Cerebellar cortex (tissue), 1 donor: Measurements from ENCODE around the gene DVL1.
A peak's percentile ranks its signal among the peaks of the same experiment; 100 is the strongest.

Source experiments
- DNase-seq: peaks from one replicate; pipeline ENCODE4 v3.0.0-alpha.2; 2015; ENCODE audit warnings: low spot score

DVL1 gene

DNA sequence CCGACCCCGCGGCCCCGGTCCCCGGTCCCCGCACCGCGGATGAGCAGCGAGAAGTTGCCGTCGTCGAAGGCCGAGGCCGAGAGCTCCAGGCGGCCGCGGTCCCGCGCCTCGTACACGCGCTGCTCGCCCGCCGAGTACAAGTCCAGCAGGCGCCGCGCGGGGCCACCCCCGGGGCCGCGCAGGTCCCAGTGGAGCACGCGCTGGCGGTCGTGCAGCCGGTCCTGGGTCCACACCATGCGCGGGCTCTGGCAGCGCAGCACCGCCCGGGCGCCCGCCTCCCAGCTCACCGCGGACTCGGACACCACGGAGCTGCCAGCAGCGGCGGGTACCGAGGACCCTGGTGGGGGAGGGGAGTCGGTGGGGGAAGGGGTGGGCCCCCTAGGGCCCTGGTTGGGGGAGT lies 6.2 kb upstream of the DVL1 start:
- DNase-seq: no peak

DNA sequence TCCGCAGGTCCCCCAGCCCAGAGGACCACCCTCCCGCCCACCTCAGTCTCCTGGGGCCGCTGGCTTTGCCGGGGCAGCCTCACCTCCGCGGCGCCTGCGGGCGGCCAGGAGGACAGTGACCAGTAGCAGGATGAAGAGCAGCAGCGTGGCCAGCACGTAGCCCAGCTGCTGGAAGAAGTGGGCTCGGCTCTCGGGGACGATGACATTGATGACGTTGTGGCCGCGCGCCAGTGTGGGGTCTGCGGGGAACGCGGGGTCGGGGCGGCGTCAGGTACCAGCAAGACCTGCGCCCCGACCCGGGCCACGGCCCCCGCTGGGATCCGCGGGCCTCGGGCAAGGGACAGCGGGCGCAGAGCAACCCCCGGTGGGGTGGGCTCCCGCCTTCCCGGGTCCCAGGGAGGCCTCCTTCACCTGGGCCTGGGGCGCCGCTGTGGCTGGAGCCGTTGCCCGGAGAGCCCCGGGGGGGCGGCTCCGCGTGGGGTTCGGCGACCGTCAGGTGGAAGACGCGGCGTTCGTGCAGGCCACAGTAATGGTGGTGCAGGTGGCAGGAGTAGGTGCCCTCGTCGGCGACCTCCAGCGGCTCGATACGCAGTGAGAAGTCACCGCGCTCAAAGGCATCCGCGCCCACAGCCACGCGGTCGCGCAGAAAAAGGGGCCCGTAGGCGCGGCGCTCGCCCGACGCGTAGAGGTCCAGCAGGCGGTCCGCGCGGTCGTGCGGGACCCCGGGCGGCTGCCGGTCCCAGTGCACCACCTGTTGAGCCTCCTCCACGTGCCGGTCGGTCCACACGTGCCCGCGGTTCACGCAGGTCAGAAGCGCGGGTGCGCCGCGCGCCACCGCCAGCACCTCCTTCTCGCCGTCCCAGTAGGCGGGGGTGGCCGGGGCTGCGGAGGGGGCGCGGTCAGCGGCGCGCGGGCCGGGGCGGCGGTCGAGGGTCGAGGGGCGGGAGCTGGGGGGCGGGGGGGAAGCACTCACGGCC lies 5.3 kb upstream of the DVL1 start:
- no peak for DNase-seq

DNA sequence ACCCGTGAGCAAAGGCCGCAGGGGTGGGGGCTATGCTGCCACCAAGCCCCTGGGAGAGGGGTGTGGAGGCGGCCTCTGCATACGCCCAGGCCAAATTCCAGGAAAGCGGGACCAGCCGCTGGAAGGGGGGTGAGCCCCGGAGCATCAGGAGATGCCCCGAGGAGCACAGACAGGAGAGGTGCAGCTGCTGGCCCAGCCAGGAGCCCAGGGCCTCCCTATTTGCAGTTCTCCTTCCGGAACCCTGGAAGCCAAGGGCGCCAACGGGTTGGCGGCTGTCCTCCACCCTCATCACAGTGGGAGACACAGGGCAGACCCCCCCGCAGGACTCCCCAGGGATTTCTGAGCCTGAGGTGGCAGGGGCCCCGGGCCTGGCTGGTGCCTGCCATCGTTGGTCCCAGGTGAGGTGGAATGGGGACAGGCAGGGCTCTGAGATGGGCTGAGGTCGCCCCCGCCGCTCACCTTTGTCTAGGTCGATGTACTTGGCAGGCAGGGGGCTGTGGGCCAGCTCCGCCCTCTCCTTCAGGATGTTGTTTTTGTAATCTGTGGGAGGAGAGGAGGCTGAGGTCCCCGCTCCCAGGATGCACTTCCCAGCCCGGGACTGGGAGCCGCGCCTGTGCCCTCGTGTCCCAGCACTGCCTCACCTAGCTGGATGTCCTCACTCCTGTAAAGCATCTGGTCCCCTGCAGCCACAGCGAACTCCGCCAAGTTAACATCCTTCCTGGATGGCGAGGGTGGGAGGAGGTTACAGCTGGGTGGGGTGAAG lies 4.4 kb upstream of the DVL1 start:
- DNase-seq: no peak

DNA sequence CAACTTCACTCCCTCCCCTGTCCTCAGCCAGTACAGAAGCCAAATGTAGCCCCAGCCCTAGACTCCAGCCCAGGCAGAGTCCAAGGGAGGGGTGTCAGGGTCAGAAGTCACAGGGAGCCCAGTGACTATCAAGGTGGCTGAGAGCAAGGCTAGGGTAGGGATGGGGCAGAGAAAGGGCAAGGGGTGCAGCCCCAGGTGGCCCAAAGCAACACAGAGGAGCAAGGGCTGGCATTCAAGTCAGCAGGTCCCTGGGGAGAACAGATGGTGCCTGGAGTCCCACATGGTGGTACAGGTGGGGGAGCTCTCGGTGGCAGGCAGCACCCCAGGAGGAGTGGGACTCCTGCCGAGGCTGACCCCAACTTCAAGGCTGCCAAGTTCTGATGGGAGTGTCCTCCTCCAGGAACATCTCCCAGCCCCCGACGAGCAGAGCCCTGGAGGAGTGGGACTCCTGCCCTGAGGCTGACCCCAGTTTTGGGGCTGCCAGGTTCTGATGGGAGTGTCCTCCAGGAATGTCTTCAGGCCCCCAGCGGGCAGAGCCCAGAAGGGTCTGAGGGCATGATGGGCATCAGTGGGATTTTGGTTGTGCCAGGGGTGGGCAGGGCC lies 3.7 kb upstream of the DVL1 start:
- DNase-seq: no peak

DNA sequence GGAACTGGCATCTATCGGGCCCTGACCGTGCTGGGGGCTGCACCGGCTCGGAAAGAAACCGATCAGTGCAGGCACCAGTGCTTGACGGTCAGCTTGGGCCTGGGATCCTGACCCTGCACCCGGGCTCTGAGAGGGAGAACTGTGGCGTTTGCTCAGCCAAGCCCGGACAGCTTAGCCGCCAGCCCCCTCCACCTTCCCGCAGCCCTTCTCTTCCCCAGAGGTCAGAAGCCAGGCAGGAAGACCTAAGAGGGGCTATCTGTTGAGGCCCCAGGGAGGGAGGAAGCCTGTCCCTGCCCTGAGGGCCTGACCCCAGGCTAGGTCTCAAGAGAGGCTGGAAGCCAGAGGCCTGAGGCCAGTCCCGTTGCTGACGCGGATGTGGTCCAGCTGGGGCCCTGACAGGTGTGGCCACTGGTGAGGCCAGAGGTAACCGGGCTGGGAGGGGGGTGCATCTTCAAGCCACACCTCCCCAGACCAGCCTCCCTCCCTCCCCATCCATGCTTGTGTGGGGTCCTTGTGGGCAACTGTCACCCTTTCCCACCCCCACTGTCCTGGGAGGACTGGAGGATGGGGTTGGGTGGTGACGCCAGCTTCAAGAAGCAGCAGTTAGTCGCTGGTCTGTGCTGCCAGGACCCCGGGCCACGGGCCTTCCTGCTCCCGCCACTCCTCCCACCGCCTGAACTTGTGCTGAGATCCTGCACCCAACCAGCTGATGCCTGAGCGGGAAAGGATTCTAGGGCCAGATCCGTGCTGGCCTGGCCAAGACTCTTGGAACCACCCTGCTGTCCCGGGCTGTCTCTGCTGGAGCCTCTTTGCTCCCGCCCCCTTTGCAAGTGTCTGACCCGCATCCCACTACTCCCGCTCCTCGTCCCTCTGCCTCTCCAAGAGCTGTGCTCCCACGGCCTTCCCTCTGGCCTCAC lies 2.6 kb upstream of the DVL1 start:
- no peak for DNase-seq

DNA sequence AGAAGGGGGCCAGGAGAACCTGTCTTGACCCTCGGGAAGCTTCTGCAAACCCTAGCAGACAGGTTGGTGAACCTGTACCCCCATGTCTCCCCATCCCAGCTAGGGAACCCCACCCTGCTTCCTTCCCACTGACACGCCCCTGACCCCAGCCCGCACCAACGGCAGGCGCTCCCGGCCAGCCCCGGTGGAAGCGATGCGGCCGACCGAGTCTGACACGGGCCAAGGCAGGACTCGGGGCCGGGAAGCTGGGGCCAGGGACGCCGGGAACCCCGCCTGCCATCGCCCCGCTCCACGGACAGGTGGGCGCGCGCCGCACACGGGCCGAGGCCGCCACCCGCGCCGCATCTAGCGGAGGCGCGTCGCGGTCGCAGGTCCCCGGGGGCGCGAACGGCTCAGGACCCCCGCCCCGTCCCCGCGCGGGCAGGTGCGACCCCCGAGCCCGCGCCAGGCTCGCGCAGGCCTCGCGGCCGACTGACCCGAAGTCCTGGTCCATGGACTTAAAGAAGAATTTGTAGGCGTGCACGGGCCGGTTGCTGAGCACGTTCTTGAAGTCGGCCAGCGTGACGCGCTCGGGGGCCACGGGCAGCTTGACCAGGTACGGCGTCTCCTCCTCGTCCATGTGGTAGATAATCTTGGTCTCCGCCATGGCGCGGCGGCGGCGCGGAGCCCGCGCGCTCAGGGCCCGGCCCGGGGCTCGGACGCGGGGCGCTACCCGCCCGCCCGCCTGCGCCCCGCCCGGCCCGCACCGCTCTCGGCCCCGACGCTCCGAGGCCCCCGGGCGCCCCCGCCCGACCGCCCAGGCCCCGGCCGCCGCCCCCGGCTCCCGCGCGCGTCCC lies 580 bp downstream of the DVL1 start:
- DNase-seq: no peak

DNA sequence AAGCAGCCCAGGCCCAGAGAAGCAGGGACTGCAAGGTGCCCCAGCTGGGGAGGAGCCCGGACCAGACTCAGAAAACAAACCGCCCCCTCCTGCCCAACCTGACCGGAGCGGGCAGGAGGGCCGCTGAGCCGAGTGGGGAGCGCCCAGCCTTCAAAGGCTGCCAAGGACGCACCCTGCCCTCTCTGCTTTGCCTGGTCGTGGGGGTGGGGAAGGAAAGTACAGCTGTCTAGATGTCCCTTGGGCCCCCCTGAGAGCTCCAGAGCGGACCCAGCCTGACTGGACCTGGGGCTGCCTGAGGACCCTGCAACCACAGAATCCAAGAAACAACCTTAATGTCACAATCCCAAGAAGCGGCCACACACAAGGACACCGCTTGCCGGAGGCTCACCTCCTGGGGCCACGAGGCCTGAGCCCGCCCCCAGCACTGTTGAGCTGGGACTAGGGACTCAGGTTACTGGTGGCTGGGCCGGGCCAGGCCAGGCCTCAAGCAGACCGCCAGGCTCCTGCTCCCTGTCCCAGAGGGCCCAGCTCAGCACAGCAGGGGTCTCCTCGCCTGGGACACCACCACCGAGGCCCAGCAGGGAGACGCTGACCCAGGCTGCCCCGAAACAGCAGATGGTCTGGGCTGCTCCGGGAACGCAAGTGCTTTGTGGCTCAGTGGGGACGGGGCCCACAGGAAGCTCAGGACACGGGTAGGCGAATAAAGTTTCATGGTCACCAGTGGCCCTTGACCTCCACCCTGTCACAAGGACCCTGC lies 1.4 kb downstream of the DVL1 start:
- peak; percentile 29 for DNase-seq

DNA sequence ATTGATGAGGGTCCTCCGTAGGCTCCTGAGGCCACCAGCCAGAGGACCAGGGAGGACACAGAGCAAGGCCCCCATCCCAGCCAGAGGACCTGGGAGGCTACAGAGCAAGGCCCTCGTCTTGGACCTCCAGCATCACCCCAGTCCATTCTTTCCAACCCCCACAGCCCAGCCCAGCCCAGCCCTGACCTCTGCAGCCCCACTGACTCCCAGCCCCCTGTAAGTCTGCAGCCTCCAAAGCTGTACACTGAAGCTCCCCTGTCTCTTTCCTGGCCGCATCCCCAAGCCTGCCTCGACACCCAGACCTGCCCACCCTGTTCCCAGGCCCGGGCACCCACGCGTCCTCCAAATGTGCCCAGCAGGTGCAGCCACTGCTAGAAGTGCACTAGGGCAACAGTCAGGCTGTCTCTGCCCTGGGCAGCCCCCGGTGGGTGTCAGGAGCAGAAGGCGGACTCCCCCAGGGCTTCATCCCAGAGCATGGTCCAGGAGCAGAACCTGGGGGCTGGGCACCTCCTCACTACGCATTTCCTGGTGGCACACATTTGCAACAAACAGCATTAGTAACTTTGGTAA lies 2.1 kb downstream of the DVL1 start:
- no peak for DNase-seq

DNA sequence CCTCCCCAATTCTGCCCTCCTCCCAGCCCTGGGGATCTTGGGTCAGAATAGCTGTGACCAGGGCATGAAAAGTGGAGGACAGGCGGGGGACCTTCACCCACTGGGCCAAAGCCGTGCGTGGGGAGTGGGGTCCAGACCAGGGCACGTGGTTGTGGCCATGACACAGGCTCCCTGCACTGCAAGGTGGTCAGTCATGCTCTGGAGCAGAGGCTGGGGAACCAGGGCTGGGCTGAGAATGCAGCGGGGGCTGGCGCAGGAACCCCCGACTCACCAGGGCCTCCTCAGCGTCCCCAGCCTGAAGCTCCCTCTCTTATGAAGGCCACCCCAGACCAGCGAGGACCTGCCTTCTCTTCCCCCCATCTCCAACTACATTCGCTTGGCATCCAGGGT lies 2.7 kb downstream of the DVL1 start:
- DNase-seq: no peak

DNA sequence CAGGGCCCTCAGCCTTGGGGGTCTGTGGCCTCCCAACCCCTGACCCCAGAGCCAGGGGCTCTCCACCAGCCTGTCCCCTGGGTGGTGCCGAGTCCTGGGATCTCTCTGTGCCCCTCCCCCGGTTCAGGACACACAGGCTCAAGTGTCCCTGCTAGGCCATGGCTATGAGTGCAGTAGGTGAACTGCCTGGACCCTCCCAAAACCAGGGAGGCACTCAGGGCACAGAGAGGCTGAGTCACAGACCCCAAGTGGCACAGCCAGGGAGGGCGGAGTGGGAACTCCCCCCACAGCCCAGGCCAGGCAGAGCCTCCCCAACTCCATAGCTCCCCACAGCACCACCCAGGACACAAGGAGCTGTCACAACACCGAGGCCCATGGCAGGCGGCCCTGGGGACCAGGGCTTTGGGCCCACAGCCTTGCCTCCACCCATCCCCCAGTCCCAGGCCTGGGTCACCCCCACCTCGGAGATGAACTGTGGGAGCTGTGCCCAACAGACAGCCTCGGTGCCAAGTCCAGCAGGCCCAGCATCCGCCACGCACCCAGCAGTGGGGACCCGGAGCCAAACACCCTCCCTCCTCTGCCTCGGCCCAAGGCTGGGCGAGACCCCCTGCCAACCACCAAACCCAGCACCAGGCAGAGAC lies 3.2 kb downstream of the DVL1 start:
- no peak for DNase-seq

DNA sequence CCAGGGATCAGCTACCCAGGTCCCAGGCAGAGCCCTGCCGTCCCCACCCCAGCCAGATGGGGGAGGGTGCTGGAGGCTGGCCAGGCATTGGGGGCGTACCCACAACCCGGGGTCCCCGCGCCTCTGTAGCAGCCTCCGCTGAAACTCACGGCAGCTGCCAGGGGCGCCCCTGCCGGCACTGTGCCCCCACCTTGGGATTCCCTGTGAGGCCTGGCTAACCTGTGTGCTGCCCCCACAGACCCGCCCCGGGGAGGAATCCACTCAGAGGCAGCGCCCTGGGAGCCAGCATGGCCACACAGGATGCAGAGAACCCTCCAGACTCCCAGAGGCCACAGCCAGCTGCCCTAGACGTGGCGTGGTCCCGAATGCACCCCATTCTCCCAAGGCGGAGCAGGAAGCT lies 3.8 kb downstream of the DVL1 start:
- DNase-seq: no peak

DNA sequence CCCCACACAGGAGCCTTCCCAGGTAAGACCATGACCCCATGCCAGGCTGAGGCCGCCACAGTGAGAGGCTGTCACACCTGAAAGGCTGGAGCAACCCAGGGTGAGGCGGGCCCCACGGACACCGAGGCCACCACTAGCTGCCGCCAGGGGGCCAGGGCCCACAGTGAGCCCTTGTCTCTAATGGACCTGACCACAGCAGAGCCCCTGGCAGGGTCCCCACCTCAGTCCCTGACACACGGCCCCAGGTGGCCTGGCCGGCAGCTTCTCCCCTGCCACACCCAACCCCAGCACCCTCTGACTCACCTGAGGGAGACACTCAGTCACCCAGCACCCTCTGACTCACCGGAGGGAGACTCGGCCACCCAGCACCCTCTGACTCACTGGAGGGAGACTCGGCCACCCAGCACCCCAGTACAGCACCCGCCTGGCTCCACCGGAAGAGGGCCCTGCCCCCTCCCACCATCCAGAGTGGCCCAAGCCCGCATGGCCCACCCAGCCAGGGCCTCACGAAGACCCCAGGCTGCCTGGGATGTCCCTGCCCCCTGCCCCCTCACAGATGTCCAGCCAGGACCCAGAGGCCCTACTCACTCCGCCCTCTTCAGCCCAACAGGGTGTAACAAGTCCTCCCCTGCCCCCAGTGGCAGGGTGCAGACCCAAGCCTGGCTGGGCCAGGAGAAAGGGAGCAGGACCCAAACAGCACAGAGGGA lies 4.4 kb downstream of the DVL1 start:
- no peak for DNase-seq

DNA sequence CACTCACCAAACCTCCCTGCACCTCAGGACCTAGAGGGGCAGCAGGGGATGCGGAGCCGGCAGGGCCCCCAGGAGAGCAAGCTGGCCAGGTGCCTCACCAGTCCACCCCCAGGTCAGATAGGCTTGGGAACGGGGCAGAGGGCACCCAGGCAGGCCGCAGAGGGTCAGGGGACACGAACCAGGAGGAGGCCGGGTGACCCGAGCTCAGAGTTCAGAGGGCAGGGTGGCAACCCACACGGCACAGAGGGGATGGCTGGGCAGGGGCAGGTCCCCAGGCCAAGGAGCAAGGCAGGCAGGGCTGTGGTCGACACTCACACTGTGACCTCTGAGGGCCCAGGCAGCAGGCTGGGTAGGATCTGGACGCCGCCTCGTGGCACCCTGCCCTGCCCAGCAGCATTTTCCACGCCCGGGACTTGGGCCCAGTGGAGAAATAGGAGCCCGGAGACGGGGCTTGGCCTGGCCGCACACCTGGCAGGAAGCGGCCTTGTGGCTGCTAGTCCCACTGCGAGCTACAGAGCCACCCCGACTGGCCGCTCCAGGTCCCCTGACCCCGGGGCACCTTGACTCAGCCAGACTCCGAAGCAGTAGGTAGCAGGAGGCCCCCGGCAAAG lies 5.3 kb downstream of the DVL1 start:
- no peak for DNase-seq

DNA sequence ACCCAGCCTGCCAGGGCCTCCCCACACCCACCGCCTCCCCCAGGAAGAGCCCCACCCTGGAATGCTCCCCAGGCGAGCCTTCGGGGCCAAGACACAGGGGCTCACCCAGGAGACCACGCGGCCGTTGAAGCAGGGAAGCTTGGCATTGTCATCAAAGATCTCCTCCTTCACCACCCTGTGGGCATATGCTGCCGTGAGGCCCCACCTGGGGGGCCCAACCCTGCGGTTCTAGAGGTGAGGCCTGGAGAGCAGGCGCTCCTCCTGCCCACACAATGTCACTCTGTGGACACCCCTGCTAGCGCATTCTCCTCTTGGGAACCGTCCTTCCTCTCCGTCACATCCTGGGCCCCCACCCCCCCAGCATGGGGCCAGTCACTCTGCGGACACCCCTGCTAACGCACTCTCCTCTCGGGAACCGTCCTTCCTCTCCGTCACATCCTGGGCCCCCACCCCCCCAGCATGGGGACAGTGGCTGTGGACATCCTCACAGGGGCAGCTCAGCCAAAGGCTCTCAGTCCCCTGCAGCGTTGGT lies 6.6 kb downstream of the DVL1 start:
- no peak for DNase-seq

DNA sequence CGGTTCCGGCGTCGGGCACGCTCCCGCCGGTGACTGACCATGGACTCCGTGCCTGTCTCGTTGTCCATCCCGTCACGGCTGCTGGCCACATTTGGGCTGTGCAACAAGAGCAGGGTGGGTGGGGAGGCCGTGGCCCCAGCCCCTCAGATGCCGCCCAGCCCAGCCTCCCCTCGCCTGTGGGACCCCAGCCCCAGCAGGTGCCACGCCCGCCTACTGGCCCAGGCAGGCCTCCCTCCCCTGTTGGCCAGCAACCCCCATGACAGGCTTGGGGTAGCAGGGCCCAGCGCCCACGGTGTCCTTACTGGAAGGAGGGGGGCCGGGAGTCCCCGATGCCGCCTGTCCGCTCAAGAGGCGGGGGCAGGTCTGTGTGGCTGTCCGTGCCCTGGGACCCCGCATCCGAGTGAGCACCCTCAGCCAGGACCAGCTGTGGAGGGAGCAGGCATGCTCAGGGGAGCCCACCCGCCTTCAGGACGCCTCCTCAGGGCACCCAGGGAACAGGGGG lies 7.1 kb downstream of the DVL1 start:
- DNase-seq: no peak

DNA sequence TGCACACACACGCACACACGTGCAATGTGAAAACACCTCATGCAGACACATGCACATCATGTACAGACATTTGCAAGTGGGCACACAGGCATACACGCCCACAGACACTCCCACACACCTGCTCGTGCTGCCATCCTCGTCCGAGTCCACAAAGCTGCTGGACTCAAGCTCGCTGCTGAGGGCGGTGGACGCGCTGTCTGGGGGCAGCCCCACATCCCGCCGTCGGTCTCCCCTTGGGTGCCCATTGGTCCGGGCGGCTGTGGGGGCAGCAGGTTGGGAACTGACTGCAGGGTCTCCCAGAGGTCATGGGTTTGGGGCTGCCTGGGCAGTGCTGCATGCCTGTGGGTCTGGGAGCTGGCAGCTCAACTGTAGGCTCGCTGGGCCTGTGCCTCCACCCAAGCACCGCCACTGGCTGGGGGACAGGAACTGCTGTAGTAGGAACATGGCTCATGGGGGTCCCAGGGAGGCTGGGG lies 7.6 kb downstream of the DVL1 start:
- no peak for DNase-seq

DNA sequence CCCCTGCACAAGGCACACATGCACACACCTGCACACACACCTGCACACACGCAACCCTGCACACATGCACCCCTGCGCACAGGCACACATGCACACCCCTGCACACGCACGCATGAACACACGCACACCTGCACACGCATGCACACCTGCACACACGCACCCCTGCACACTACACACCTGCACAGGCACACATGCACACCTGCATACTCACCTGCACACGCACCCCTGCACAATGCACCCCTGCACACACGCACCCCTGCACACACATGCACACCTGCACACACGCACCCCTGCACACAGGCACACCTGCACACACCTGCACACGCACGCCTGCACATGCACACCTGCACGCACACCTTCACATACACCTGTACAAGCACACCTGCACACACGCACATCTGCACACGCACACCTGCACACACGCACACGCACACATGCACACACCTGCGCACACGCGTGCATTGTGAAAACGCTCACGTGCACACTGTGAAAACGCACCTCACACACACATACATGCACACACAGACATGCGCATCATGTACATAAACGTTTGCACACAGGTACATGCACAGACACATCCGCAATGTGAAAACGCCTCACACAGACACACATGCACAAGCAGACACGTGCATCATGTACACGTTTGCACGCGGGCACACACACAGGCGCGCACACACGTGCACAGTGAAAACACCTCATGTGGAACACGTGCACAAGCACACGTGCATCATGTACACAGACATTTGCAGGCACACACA lies 8.2 kb downstream of the DVL1 start:
- DNase-seq: no peak
